WTC11 (cell line): Measurements from ENCODE around the gene RABAC1.

Experiments used
- CTCF ChIP-seq: fragments of 200-600 bp; IDR thresholded peaks from 2 replicates; pipeline ENCODE4 v1.8.0; 2022; ENCODE audit warnings: antibody characterized with exemption
- E2F1 ChIP-seq: sonication (generic); formaldehyde crosslinking; IDR thresholded peaks from 2 replicates; pipeline ENCODE4 v1.8.0; 2022; ENCODE audit warnings: mild to moderate bottlenecking, missing genetic modification reagents
- IRF2 ChIP-seq: sonication (generic); formaldehyde crosslinking; IDR thresholded peaks from 2 replicates; pipeline ENCODE4 v1.8.0; 2022; ENCODE audit warnings: low read depth, missing genetic modification reagents, borderline replicate concordance
- TF ChIP-seq, protein P1 (sequence below): sonication (generic); formaldehyde crosslinking; IDR thresholded peaks from 2 replicates; pipeline ENCODE4 v1.8.1; 2022; ENCODE audit warnings: low read depth, mild to moderate bottlenecking, moderate library complexity, missing genetic modification reagents, borderline replicate concordance

GRCh38 chr19:41960973-41961372 is 1.9 kb upstream of the RABAC1 start:
- TF ChIP-seq CTCF (no peak), E2F1 (no peak), IRF2 (CRISPR knock-in tag) (no peak)
- TF ChIP-seq, protein P1, sequence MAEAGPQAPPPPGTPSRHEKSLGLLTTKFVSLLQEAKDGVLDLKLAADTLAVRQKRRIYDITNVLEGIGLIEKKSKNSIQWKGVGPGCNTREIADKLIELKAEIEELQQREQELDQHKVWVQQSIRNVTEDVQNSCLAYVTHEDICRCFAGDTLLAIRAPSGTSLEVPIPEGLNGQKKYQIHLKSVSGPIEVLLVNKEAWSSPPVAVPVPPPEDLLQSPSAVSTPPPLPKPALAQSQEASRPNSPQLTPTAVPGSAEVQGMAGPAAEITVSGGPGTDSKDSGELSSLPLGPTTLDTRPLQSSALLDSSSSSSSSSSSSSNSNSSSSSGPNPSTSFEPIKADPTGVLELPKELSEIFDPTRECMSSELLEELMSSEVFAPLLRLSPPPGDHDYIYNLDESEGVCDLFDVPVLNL = no peak
